22Rv1 (cell line): ENCODE data around the gene FAM221A.

Experiments used
- ZFX ChIP-seq: fragments of 450-650 bp; IDR thresholded peaks from 2 replicates; pipeline ENCODE4 v1.6.1; 2017; ENCODE audit warnings: antibody characterized with exemption, borderline replicate concordance
- TF ChIP-seq, protein P1 (sequence below): fragments of 450-650 bp; IDR thresholded peaks from 2 replicates; pipeline ENCODE4 v1.5.1; 2017; ENCODE audit warnings: mild to moderate bottlenecking

DNA sequence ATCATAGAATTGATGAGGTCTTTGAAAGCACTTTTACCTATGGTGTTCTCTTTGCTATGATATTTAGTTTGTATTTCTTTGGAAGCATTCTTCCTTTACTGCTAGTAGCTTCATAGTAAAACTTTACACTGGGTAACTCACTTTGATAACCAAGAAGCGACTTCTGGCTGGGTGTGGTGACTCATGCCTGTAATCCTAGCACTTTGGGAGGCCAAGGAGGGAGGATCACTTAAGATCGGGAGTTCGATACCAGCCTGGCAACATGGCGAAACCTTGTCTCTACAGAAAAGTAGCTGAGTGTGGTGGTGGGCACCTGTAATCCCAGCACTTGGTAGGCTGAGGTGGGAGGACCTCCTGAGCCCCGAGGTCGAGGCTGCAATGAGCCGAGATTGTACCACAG lies 46.6 kb upstream of the FAM221A start:
- TF ChIP-seq, protein P1, sequence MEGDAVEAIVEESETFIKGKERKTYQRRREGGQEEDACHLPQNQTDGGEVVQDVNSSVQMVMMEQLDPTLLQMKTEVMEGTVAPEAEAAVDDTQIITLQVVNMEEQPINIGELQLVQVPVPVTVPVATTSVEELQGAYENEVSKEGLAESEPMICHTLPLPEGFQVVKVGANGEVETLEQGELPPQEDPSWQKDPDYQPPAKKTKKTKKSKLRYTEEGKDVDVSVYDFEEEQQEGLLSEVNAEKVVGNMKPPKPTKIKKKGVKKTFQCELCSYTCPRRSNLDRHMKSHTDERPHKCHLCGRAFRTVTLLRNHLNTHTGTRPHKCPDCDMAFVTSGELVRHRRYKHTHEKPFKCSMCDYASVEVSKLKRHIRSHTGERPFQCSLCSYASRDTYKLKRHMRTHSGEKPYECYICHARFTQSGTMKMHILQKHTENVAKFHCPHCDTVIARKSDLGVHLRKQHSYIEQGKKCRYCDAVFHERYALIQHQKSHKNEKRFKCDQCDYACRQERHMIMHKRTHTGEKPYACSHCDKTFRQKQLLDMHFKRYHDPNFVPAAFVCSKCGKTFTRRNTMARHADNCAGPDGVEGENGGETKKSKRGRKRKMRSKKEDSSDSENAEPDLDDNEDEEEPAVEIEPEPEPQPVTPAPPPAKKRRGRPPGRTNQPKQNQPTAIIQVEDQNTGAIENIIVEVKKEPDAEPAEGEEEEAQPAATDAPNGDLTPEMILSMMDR, result no peak
- TF ChIP-seq ZFX, result no peak
